Uterus (tissue), 4 donors: Measurements from ENCODE around the gene TBCD. TPM values are rescaled to one million over a fixed set of nuclear protein-coding genes. Genes with fewer than 3 reads are reported as not detected.
A peak's percentile ranks its signal among the peaks of the same experiment; 100 is the strongest.

Experiments used
- DNase-seq, 2 donors: peaks; one replicate each; pipeline ENCODE4 v3.0.0-alpha.2; 2019 to 2020
- H3K27ac ChIP-seq, 2 donors: fragments of 200-600 bp; sonication (generic); 1 replicate in 1 of 2; 2 replicates in 1 of 2; pipeline ENCODE4 v1.5.1; 2016 to 2018
- H3K27me3 ChIP-seq, 2 donors: fragments of 200-600 bp; sonication (generic); one replicate each; pipeline ENCODE4 v1.5.1; 2018 to 2019; ENCODE audit warnings: control low read depth in 1 of 2
- H3K36me3 ChIP-seq, 2 donors: fragments of 200-600 bp; sonication (generic); one replicate each; pipeline ENCODE4 v1.5.1; 2019; ENCODE audit warnings: control low read depth in 1 of 2
- H3K4me1 ChIP-seq, 2 donors: fragments of 200-600 bp; sonication (generic); one replicate each; pipeline ENCODE4 v1.5.1; 2018 to 2019; ENCODE audit warnings: control low read depth in 1 of 2
- H3K4me3 ChIP-seq, 2 donors: fragments of 200-600 bp; sonication (generic); 1 replicate in 1 of 2; 2 replicates in 1 of 2; pipeline ENCODE4 v1.5.1; 2018 to 2019; ENCODE audit warnings: mild to moderate bottlenecking in 1 of 2
- H3K9me3 ChIP-seq, 2 donors: fragments of 200-600 bp; sonication (generic); one replicate each; pipeline ENCODE4 v1.5.1; 2019; ENCODE audit warnings: control low read depth in 1 of 2
- CTCF ChIP-seq, 4 experiments: fragments of 200-600 bp in 2 of 4; fragments of 450-650 bp in 2 of 4; sonication (generic) in 2 of 4; IDR thresholded peaks; one replicate each; pipeline ENCODE4 v1.5.1; 2016 to 2019; ENCODE audit warnings: antibody characterized with exemption in 4 of 4, mild to moderate bottlenecking in 2 of 4, moderate library complexity in 1 of 4
- POLR2A ChIP-seq, 2 donors: fragments of 450-650 bp; IDR thresholded peaks; one replicate each; pipeline ENCODE4 v1.6.1; 2016; ENCODE audit warnings: antibody characterized with exemption in 2 of 2, mild to moderate bottlenecking in 1 of 2, moderate library complexity in 1 of 2
- intact Hi-C: fragments of 100-400 bp; cut with DNase I; formaldehyde crosslinking; loops from one replicate; pipeline ENCODE4 v1.15.1; 2023; ENCODE audit warnings: low total_unique reads
- total RNA-seq, 4 donors: library from RNA; depleted of rRNA in 3 of 4; stranded (reverse); fragments of >200 nt in 3 of 4; gene quantifications; one replicate each; pipeline versions ENCODE4 v1.1.0 to v1.2.4, GENCODE V29; 2014 to 2023
- donor health status: DM: yes; HTN: yes; CAD: no.

The TBCD gene
- total RNA-seq, 4 donors from 2014 or later: 35.9 to 142 (median 61.3) TPM

DNA sequence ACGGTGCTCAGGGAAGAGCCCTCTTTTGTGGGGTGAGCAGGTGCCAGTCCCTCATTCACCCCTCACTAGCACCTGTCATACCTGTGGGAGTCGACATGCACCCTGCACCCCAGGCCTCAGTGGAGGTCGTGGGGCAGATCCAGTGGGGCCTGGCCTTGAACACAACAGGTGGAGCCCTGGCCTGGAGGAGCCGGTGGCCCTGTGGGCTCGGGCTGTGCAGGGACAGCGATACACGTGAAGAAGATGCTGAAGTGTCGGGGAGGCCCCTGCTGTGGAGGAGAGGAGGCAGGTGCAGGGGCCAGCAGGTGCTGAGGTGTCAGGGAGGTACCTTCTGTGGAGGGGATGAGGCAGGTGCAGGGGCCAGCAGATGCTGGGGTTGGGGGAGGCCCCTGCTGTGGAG lies 56.1 kb downstream of the TBCD start:
- H3K9me3 ChIP-seq: no peaks in the 10 kb centered on the region
- H3K27ac ChIP-seq: no peak overlapping the region
- peaks cover 3 to 6% of the 10 kb centered on the region in 2 donors for H3K4me1 ChIP-seq
- intact Hi-C loops: no loop called here
- no peaks in the 10 kb centered on the region for H3K27me3 ChIP-seq
- no peaks in the 10 kb centered on the region for H3K36me3 ChIP-seq
- TF ChIP-seq CTCF (IDR thresholded peaks at IDR 0.05) (no peak), POLR2A (IDR thresholded peaks at IDR 0.05) (no peak)
- no peak overlapping the region for H3K4me3 ChIP-seq
- no peak for DNase-seq

- intact Hi-C loops: no loop called here
- Histone ChIP-seq H3K27me3 (no peaks in the 10 kb centered on the region), H3K9me3 (no peaks in the 10 kb centered on the region), H3K36me3 (no peaks in the 10 kb centered on the region), H3K4me3 (no peak overlapping the region), H3K27ac (peak overlapping the region in 1 of 2 donors; percentile 16), H3K4me1 (peaks cover 3 to 6% of the 10 kb centered on the region in 2 donors)
- DNase-seq: peak; percentile 53 to 54
- no peak for TF ChIP-seq POLR2A (IDR thresholded peaks at IDR 0.05)
- TF ChIP-seq CTCF (IDR thresholded peaks at IDR 0.05): no peak
Measured at GRCh38 chr17:82808921-82809905, 57.3 kb downstream of the TBCD start.

- H3K27ac ChIP-seq: no peak overlapping the region
- TF ChIP-seq POLR2A (IDR thresholded peaks at IDR 0.05) (no peak), CTCF (IDR thresholded peaks at IDR 0.05) (no peak)
- DNase-seq: no peak
- H3K4me1 ChIP-seq: no peaks in the 10 kb centered on the region
- no peak overlapping the region for H3K4me3 ChIP-seq
- H3K9me3 ChIP-seq: no peaks in the 10 kb centered on the region
- no peaks in the 10 kb centered on the region for H3K36me3 ChIP-seq
- intact Hi-C loops: no loop called here
- H3K27me3 ChIP-seq: no peaks in the 10 kb centered on the region
Measured at GRCh38 chr17:82810644-82811430, 59.0 kb downstream of the TBCD start.

GRCh38 chr17:82812058-82812457 lies 60.2 kb downstream of the TBCD start:
- no peaks in the 10 kb centered on the region for H3K4me1 ChIP-seq
- no peak overlapping the region for H3K4me3 ChIP-seq
- no peaks in the 10 kb centered on the region for H3K9me3 ChIP-seq
- no peaks in the 10 kb centered on the region for H3K36me3 ChIP-seq
- DNase-seq: no peak
- intact Hi-C loops: no loop called here
- no peak overlapping the region for H3K27ac ChIP-seq
- TF ChIP-seq POLR2A (IDR thresholded peaks at IDR 0.05) (no peak), CTCF (IDR thresholded peaks at IDR 0.05) (no peak)
- no peaks in the 10 kb centered on the region for H3K27me3 ChIP-seq

DNA sequence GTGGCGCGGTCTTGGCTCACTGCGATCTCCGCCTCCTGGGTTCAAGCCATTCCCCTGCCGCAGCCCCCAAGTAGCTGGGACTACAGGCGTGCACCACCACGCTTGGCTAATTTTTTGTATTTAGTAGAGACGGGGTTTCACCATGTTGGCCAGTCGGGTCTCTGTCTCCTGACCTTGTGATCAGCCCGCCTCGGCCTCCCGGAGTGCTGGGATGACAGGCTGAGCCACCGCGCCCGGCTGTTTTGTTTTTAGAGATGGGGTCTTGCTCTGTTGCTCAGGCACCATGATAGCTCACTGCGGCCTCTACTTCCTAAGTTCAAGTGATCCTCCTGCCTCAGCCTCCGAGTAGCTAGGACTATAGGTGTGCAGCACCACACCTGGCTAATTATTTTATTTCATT lies 60.7 kb downstream of the TBCD start:
- intact Hi-C loops: no loop called here

More for the DNA sequence above, 60.7 kb downstream of the TBCD start:
- Histone ChIP-seq H3K27ac (no peak overlapping the region), H3K4me1 (no peaks in the 10 kb centered on the region), H3K27me3 (no peaks in the 10 kb centered on the region), H3K9me3 (no peaks in the 10 kb centered on the region), H3K4me3 (no peak overlapping the region), H3K36me3 (no peaks in the 10 kb centered on the region)
- no peak for DNase-seq
- TF ChIP-seq POLR2A (IDR thresholded peaks at IDR 0.05) (no peak), CTCF (IDR thresholded peaks at IDR 0.05) (no peak)
